GM19328 (cell line): ENCODE results near the gene GPI.
"Not testable (repeated sequence)": the region's sequence is repeated elsewhere in the genome, so short reads cannot be mapped to it uniquely, and the experiment has no call there.

Source experiments
- ATAC-seq: cut with Tn5 transposase; IDR thresholded peaks from one replicate; pipeline ENCODE4 v1.9.1; 2021; ENCODE audit warnings: mild to moderate bottlenecking, moderate library complexity; ENCODE audit not compliant: unreplicated experiment

GPI gene

GRCh38 chr19:34366738-34367623 lies 2.0 kb downstream of the GPI start:
- no peak for ATAC-seq

DNA sequence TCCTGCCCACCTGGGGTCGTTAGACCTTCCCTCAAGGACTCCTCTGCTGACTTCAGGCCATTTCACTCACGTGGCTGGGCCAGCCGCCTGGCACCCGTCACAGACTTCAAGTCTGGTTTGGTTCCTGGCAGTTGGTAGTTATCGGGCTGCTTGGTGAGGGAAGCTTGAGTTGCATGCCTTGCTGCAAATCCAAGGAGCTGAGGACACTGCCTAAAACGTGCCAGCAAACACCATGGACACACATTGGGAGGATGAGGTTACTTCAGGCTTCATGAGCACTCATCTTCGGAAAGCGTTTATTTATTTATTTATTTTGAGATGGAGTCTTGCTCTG lies 2.6 kb downstream of the GPI start:
- ATAC-seq, result no peak

- no peak for ATAC-seq
Observed at GRCh38 chr19:34368338-34368737, 3.3 kb downstream of the GPI start.

- not testable (repeated sequence) for ATAC-seq
Observed at GRCh38 chr19:34369166-34369565, 4.2 kb downstream of the GPI start.

GRCh38 chr19:34370117-34370516 lies 5.1 kb downstream of the GPI start:
- ATAC-seq, result no peak

DNA sequence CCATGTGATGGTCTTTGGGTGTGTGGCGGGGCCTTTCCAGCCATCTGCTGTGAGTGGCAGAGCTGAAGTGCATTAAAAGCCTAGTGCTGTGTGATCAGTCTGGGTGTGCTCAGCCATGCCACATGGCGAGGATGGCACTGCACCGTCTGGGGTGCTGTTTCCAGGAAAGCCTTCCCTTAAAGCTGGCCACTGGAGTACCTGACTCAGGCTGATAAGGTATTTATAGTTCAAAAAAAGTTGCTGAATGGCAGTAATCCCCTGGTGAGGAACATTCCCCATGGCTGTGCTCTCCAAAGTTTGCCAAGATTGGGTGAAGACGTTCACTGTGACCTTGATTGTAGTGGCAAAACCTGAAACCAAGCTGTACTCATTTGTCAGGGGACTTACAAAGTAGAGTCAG lies 6.0 kb downstream of the GPI start:
- no peak for ATAC-seq

- ATAC-seq, result no peak
Observed at GRCh38 chr19:34373601-34374288, 8.7 kb downstream of the GPI start.

DNA sequence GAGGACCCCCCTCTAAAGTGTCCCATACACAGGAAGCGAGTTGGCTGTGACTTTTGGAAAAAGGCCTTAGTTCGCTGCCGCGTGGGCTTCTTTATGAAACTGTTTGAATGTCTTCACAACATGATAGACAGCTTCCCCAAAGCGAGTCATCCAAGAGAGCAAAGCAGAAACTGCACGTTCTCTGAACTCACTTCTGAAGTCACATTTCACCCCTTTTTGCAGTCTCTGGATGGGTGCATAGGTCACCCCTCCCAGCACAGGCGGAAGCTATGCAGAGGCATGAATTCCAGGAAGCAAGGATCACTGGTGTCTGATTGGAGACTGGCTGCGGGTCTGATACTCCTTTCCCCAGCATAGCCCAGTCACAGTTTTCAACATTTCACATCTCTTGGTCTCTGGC lies 10.6 kb downstream of the GPI start:
- ATAC-seq, result no peak

- no peak for ATAC-seq
Observed at GRCh38 chr19:34380639-34381241, 15.7 kb downstream of the GPI start.

GRCh38 chr19:34381399-34382251 lies 16.6 kb downstream of the GPI start:
- no peak for ATAC-seq

DNA sequence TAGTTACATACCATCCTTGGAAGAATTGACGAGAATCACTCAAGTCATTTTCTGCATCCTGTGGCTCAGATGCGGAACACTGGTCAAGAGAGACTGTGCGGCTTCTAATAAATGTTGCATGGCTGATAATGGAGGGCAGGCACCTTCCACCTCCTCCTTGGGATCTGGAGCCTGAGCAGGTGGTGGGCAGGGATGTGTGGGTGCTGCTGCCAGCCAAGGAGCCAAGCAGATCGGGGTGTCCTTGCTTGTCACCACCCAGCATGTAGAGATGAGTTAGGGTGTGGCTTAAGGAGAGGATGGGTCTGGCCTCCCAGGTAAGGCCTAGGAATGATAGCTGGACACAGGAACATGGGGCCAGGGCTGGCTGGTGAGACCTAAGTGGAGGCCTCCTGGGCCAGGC lies 17.5 kb downstream of the GPI start:
- ATAC-seq, result no peak

GRCh38 chr19:34383599-34383998 lies 18.6 kb downstream of the GPI start:
- ATAC-seq, result no peak

GRCh38 chr19:34386645-34387445 lies 21.8 kb downstream of the GPI start:
- ATAC-seq, result no peak

DNA sequence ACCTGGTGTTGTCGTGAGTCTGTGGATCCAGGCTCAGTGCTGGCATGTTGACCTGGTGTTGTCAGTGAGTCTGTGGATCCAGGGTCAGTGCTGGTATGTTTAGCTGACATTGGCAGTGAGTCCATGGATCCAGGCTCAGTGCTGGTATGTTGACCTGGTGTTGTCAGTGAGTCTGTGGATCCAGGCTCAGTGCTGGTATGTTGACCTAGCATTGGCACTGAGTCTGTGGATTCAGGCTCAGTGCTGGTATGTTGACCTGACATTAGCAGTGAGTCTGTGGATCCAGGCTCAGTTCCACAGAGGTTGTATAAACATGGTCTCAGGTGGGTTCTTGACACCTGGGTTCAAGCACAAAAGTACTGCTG lies 22.4 kb downstream of the GPI start:
- ATAC-seq, result no peak

- not testable (repeated sequence) for ATAC-seq
Observed at GRCh38 chr19:34388745-34389144, 23.7 kb downstream of the GPI start.

DNA sequence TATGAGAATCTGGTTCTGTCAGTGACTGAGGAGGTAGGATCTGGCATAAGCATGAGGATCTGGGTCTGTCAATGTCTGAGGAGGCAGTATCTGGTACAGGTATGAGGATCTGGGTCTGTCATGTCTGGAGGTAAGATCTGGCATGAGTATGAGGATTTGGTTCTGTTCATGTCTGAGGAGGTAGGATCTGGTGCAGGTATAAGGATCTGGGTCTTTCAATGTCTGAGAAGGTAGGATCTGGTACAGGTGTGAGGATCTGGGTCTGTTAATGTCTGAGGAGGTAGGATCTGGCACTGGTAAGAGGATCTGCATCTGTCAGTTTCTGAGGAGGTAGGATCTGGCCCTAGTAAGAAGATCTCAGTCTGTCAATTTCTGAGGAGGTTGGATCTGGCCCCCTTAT lies 26.8 kb downstream of the GPI start:
- ATAC-seq, result no peak

DNA sequence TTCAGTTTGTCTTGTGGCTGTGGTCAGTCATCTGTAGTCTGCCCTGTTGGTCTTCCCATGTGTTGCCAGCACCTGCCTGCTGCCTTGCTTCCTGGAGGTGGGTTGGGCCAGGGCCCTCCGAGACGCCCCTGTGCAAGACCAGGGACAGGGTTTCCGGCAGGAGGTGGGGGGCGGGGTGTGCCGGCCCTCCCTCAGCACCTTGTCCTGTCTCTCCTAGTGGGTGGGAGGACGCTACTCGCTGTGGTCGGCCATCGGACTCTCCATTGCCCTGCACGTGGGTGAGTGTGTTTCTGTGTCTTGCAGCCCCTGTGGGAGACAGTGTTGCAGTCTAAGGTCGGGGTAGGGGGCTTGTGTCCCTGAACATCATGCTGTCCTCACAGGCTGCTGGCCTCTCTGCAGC lies 28.0 kb downstream of the GPI start:
- ATAC-seq, result no peak

DNA sequence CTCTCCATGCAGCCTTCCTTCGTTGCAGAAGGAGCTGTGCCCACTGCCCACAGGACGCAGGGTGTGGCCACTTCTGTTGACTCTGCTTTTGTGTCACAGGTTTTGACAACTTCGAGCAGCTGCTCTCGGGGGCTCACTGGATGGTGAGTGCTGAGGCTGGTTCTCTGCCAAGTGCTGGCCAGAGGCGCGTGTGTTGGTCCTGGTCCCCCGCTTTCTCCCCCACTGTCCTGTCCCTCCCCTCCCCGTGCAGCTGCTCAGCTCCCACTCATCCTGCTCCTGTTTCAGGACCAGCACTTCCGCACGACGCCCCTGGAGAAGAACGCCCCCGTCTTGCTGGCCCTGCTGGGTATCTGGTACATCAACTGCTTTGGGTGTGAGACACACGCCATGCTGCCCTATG lies 28.6 kb downstream of the GPI start:
- ATAC-seq, result no peak

GRCh38 chr19:34397853-34398252 lies 32.9 kb downstream of the GPI start:
- no peak for ATAC-seq

GRCh38 chr19:34399886-34400285 lies 34.9 kb downstream of the GPI start:
- no peak for ATAC-seq
